Measurements from ENCODE around the gene GPR84.

The GPR84 gene

DNA sequence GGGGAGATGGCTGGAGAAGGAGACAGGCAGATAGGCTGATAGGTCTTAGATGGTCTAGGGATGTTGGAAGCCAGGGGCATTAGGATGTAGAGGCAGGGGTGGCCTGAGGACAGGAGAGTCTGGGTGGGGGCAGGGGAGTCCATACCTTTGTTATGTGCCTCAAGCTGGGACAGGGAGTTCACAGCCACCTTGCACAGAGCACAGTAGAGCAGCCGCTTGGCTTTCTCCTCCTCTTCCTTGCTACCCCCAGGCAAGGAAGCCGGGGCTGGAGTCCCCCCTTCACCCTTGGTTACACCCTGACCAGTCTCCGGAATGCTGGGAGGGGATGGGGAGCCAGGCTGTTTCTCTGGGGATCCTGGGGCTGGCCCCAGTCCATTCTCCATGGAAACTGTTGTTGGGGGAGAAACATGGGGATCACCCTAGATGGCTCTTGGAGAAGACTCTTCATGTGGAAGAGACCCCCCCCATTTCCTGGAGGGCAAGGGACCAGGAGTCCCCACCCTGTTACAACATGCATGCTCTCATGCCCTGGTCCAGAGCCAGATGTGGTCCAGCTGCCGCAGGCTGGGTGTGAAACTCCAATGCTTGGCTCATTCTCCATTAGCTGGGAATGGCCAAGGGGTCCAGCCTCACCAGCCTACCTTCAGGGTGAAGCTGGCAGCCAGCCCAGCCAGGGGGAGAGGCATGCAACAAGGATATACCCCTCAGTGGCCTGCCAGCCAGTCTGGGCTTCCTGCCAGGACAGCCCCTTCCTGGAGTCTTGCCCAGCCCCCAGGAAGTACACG, 7.2 kb upstream of the GPR84 start:
- ATAC-seq (ENCODE audit: insufficient read depth, low read depth), result no peak
- Histone ChIP-seq H4K20me1 (ENCODE audit: insufficient read depth, low read length) (no peaks in the 10 kb centered on the region), H3K4me2 (ENCODE audit: insufficient read depth, low read length) (no peak overlapping the region), H3K36me3 (ENCODE audit: insufficient read depth, low read length) (no peaks in the 10 kb centered on the region), H3K27ac (ENCODE audit: low read length) (no peak overlapping the region), H3K79me2 (ENCODE audit: insufficient read depth, low read length) (no peaks in the 10 kb centered on the region), H3K9ac (ENCODE audit: low read depth, low read length) (no peak overlapping the region), H3K27me3 (ENCODE audit: insufficient read depth, low read length, poor library complexity) (no peaks in the 10 kb centered on the region), H3K4me3 (ENCODE audit: low read depth in 1 of 2, low read length in 2 of 2) (no peak overlapping the region), H2AFZ (ENCODE audit: low read depth, low read length) (no peak overlapping the region), H3K9me3 (ENCODE audit: insufficient read depth, low read length, severe bottlenecking) (no peaks in the 10 kb centered on the region), H3K4me1 (ENCODE audit: insufficient read depth, low read length) (peaks cover 19% of the 10 kb centered on the region)
- DNase-seq, result peak; percentile 42
- no peak for TF ChIP-seq EZH2 (IDR thresholded peaks at IDR 0.05; ENCODE audit: borderline replicate concordance, low read depth, low read length, severe bottlenecking)
- TF ChIP-seq, protein P1, sequence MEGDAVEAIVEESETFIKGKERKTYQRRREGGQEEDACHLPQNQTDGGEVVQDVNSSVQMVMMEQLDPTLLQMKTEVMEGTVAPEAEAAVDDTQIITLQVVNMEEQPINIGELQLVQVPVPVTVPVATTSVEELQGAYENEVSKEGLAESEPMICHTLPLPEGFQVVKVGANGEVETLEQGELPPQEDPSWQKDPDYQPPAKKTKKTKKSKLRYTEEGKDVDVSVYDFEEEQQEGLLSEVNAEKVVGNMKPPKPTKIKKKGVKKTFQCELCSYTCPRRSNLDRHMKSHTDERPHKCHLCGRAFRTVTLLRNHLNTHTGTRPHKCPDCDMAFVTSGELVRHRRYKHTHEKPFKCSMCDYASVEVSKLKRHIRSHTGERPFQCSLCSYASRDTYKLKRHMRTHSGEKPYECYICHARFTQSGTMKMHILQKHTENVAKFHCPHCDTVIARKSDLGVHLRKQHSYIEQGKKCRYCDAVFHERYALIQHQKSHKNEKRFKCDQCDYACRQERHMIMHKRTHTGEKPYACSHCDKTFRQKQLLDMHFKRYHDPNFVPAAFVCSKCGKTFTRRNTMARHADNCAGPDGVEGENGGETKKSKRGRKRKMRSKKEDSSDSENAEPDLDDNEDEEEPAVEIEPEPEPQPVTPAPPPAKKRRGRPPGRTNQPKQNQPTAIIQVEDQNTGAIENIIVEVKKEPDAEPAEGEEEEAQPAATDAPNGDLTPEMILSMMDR (IDR thresholded peaks at IDR 0.05; ENCODE audit: borderline replicate concordance, extremely low read depth, low read length, poor library complexity, severe bottlenecking), result no peak

- H3K27ac ChIP-seq (ENCODE audit: low read length), result no peak overlapping the region
- DNase-seq (no peak), ATAC-seq (ENCODE audit: insufficient read depth, low read depth) (no peak)
- H3K9ac ChIP-seq (ENCODE audit: low read depth, low read length), result no peak overlapping the region
- no peak overlapping the region for H3K4me3 ChIP-seq (ENCODE audit: low read depth in 1 of 2, low read length in 2 of 2)
- H4K20me1 ChIP-seq (ENCODE audit: insufficient read depth, low read length), result no peaks in the 10 kb centered on the region
- H3K4me1 ChIP-seq (ENCODE audit: insufficient read depth, low read length), result peaks cover 19% of the 10 kb centered on the region
- H3K4me2 ChIP-seq (ENCODE audit: insufficient read depth, low read length), result no peak overlapping the region
- no peaks in the 10 kb centered on the region for H3K9me3 ChIP-seq (ENCODE audit: insufficient read depth, low read length, severe bottlenecking)
- H2AFZ ChIP-seq (ENCODE audit: low read depth, low read length), result no peak overlapping the region
- no peaks in the 10 kb centered on the region for H3K27me3 ChIP-seq (ENCODE audit: insufficient read depth, low read length, poor library complexity)
- no peaks in the 10 kb centered on the region for H3K79me2 ChIP-seq (ENCODE audit: insufficient read depth, low read length)
- TF ChIP-seq, protein P1 (IDR thresholded peaks at IDR 0.05; ENCODE audit: borderline replicate concordance, extremely low read depth, low read length, poor library complexity, severe bottlenecking), result no peak
- TF ChIP-seq EZH2 (IDR thresholded peaks at IDR 0.05; ENCODE audit: borderline replicate concordance, low read depth, low read length, severe bottlenecking), result no peak
- H3K36me3 ChIP-seq (ENCODE audit: insufficient read depth, low read length), result no peaks in the 10 kb centered on the region
Measured at GRCh38 chr12:54370171-54370730, 6.0 kb upstream of the GPR84 start.

GRCh38 chr12:54369597-54370131, 5.4 kb upstream of the GPR84 start:
- ATAC-seq (ENCODE audit: insufficient read depth, low read depth) (no peak), DNase-seq (no peak)
- peaks cover 19% of the 10 kb centered on the region for H3K4me1 ChIP-seq (ENCODE audit: insufficient read depth, low read length)
- no peaks in the 10 kb centered on the region for H3K36me3 ChIP-seq (ENCODE audit: insufficient read depth, low read length)
- H4K20me1 ChIP-seq (ENCODE audit: insufficient read depth, low read length), result no peaks in the 10 kb centered on the region
- H3K4me2 ChIP-seq (ENCODE audit: insufficient read depth, low read length), result no peak overlapping the region
- no peak overlapping the region for H3K27ac ChIP-seq (ENCODE audit: low read length)
- TF ChIP-seq EZH2 (IDR thresholded peaks at IDR 0.05; ENCODE audit: borderline replicate concordance, low read depth, low read length, severe bottlenecking), result no peak
- TF ChIP-seq, protein P1 (IDR thresholded peaks at IDR 0.05; ENCODE audit: borderline replicate concordance, extremely low read depth, low read length, poor library complexity, severe bottlenecking), result no peak
- no peaks in the 10 kb centered on the region for H3K27me3 ChIP-seq (ENCODE audit: insufficient read depth, low read length, poor library complexity)
- no peaks in the 10 kb centered on the region for H3K9me3 ChIP-seq (ENCODE audit: insufficient read depth, low read length, severe bottlenecking)
- H3K79me2 ChIP-seq (ENCODE audit: insufficient read depth, low read length), result no peaks in the 10 kb centered on the region
- H3K9ac ChIP-seq (ENCODE audit: low read depth, low read length), result no peak overlapping the region
- no peak overlapping the region for H3K4me3 ChIP-seq (ENCODE audit: low read depth in 1 of 2, low read length in 2 of 2)
- H2AFZ ChIP-seq (ENCODE audit: low read depth, low read length), result no peak overlapping the region

All from DND-41 (cell line).